ENCODE data around the gene PRR33. TPM values are rescaled to one million over a fixed set of nuclear protein-coding genes. Genes with fewer than 3 reads are reported as not detected.

Gene PRR33
- total and polyA plus RNA-seq, 10 of the 15 experiments (the other 5 are each of a cell fraction or from before 2014, with no cell fraction given): 0.02 to 1.0 (median 0.38) TPM; not detected in 6

DNA sequence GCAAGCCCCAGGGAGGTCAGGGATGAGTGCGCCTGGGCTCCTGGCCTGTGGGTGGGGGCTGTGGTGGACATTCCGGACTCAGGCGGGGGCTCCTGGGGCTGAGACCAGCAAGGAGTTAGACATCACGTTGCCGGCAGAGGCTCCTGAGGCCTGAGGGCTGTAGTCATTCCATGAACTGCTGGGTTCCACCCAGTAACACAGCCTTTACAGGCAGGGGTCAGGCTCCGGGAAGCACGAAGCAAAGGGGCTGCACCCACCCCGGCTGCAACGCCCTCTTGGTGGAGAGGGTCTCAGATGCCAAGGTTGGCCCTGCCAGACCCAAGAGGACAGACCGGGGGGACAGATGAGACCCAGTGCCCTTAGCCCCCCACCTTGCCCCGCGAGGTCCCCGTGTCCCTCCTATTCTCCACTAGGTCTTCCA, 36.8 kb upstream of the PRR33 start (continued):
- no peak for TF ChIP-seq STAT1 (conservative IDR thresholded peaks at IDR 0.05)
- no peak for TF ChIP-seq CHD4 (IDR thresholded peaks at IDR 0.05)
- TF ChIP-seq SREBF1 (IDR thresholded peaks at IDR 0.05; ENCODE audit: low read length): no peak

DNA sequence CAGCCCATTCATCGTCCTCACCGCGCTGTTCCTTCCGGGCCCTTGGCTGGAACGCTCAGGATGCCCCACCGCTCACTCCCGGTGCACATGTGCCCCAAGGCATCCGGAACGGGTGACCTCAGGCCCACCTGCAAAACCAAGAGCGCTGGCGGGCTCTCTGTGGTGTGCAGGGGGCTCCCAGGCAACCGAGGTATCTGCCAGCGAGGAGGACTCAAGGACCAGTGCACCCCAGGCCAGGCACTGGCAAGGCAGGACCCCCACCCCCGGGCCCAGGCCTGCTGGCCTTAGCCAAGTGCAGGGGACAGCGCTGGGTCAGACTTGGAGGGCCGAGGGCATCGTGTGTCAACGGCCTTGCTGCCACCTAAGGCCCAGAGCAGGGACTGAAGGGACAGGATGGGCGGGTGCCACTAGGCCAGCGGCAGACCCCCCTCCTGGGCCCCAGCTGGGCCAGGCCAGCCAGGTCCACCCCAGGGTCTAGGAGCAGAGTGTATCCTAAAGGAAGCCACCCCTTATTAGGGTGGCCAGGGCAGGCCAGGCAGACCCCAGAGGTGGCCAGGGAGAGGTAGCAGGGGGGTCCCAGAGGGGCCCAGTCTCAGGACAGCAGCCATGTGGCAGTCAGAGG, 36.3 kb upstream of the PRR33 start:
- Histone ChIP-seq H4K20me1 (ENCODE audit: control insufficient read depth, insufficient read depth) (no peaks in the 10 kb centered on the region), H3K36me3 (ENCODE audit: control insufficient read depth in 2 of 2, insufficient read depth in 2 of 2, low read length in 1 of 2) (no peaks in the 10 kb centered on the region), H3K4me3 (no peak overlapping the region), H2AFZ (ENCODE audit: control insufficient read depth, low read depth, low read length) (no peak overlapping the region), H3K4me1 (ENCODE audit: control insufficient read depth, insufficient read depth, low read length) (no peaks in the 10 kb centered on the region), H3K4me2 (ENCODE audit: control insufficient read depth, insufficient read depth) (no peak overlapping the region), H3K9ac (ENCODE audit: control insufficient read depth, insufficient read depth, low read length) (no peak overlapping the region), H3K27ac (ENCODE audit: control insufficient read depth, insufficient read depth) (no peak overlapping the region), H3K79me2 (ENCODE audit: control insufficient read depth, insufficient read depth, low read length) (no peaks in the 10 kb centered on the region), H3K9me3 (replicated peaks; ENCODE audit: control insufficient read depth, insufficient read depth, low read length) (no peaks in the 10 kb centered on the region), H3K27me3 (replicated peaks in 1 of 2; ENCODE audit: control insufficient read depth in 2 of 2, insufficient read depth in 2 of 2, low read length in 1 of 2) (no peaks in the 10 kb centered on the region; a peak in 2 of 4 replicates)
- ChIA-PET POLR2A (no interaction called here), CTCF (no interaction called here), SMC1A (ENCODE audit: uncharacterized antibody, unreplicated experiment) (no interaction called here), RAD21 (ENCODE audit: unreplicated experiment) (no interaction called here)
- FAIRE-seq: no peak
- intact Hi-C loops (cut with micrococcal nuclease; ENCODE audit: unreplicated experiment): no loop called here
- DNase-seq (ENCODE audit: low read depth, low spot score): no peak
- WGBS (ENCODE audit: insufficient coverage, insufficient replicate concordance, low lambda C conversion rate, missing lambda C conversion rate): 65% methylated on average over 20 of the region's 20 CpGs
- no TSS peak for BruUV-seq (replicated peaks)
- ATAC-seq: no peak
- in situ Hi-C loops (cut with MboI): no loop called here
- TF ChIP-seq, protein P1, sequence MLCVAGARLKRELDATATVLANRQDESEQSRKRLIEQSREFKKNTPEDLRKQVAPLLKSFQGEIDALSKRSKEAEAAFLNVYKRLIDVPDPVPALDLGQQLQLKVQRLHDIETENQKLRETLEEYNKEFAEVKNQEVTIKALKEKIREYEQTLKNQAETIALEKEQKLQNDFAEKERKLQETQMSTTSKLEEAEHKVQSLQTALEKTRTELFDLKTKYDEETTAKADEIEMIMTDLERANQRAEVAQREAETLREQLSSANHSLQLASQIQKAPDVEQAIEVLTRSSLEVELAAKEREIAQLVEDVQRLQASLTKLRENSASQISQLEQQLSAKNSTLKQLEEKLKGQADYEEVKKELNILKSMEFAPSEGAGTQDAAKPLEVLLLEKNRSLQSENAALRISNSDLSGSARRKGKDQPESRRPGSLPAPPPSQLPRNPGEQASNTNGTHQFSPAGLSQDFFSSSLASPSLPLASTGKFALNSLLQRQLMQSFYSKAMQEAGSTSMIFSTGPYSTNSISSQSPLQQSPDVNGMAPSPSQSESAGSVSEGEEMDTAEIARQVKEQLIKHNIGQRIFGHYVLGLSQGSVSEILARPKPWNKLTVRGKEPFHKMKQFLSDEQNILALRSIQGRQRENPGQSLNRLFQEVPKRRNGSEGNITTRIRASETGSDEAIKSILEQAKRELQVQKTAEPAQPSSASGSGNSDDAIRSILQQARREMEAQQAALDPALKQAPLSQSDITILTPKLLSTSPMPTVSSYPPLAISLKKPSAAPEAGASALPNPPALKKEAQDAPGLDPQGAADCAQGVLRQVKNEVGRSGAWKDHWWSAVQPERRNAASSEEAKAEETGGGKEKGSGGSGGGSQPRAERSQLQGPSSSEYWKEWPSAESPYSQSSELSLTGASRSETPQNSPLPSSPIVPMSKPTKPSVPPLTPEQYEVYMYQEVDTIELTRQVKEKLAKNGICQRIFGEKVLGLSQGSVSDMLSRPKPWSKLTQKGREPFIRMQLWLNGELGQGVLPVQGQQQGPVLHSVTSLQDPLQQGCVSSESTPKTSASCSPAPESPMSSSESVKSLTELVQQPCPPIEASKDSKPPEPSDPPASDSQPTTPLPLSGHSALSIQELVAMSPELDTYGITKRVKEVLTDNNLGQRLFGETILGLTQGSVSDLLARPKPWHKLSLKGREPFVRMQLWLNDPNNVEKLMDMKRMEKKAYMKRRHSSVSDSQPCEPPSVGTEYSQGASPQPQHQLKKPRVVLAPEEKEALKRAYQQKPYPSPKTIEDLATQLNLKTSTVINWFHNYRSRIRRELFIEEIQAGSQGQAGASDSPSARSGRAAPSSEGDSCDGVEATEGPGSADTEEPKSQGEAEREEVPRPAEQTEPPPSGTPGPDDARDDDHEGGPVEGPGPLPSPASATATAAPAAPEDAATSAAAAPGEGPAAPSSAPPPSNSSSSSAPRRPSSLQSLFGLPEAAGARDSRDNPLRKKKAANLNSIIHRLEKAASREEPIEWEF (IDR thresholded peaks at IDR 0.05; ENCODE audit: insufficient replicate concordance, low read depth, low read length): no peak
- TF ChIP-seq DPF2 (IDR thresholded peaks at IDR 0.05) (no peak), RB1 (IDR thresholded peaks at IDR 0.05; ENCODE audit: borderline replicate concordance) (no peak)
- TF ChIP-seq, protein P2, sequence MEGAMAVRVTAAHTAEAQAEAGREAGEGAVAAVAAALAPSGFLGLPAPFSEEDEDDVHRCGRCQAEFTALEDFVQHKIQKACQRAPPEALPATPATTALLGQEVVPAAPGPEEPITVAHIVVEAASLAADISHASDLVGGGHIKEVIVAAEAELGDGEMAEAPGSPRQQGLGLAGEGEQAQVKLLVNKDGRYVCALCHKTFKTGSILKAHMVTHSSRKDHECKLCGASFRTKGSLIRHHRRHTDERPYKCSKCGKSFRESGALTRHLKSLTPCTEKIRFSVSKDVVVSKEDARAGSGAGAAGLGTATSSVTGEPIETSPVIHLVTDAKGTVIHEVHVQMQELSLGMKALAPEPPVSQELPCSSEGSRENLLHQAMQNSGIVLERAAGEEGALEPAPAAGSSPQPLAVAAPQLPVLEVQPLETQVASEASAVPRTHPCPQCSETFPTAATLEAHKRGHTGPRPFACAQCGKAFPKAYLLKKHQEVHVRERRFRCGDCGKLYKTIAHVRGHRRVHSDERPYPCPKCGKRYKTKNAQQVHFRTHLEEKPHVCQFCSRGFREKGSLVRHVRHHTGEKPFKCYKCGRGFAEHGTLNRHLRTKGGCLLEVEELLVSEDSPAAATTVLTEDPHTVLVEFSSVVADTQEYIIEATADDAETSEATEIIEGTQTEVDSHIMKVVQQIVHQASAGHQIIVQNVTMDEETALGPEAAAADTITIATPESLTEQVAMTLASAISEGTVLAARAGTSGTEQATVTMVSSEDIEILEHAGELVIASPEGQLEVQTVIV (IDR thresholded peaks at IDR 0.05; ENCODE audit: borderline replicate concordance, partially characterized antibody): no peak
- TF ChIP-seq, protein P3, sequence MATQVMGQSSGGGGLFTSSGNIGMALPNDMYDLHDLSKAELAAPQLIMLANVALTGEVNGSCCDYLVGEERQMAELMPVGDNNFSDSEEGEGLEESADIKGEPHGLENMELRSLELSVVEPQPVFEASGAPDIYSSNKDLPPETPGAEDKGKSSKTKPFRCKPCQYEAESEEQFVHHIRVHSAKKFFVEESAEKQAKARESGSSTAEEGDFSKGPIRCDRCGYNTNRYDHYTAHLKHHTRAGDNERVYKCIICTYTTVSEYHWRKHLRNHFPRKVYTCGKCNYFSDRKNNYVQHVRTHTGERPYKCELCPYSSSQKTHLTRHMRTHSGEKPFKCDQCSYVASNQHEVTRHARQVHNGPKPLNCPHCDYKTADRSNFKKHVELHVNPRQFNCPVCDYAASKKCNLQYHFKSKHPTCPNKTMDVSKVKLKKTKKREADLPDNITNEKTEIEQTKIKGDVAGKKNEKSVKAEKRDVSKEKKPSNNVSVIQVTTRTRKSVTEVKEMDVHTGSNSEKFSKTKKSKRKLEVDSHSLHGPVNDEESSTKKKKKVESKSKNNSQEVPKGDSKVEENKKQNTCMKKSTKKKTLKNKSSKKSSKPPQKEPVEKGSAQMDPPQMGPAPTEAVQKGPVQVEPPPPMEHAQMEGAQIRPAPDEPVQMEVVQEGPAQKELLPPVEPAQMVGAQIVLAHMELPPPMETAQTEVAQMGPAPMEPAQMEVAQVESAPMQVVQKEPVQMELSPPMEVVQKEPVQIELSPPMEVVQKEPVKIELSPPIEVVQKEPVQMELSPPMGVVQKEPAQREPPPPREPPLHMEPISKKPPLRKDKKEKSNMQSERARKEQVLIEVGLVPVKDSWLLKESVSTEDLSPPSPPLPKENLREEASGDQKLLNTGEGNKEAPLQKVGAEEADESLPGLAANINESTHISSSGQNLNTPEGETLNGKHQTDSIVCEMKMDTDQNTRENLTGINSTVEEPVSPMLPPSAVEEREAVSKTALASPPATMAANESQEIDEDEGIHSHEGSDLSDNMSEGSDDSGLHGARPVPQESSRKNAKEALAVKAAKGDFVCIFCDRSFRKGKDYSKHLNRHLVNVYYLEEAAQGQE (IDR thresholded peaks at IDR 0.05; ENCODE audit: low read depth, low read length): no peak
